ENCODE results near the gene GCGR. TPM values are rescaled to one million over a fixed set of nuclear protein-coding genes. Genes with fewer than 3 reads are reported as not detected.

Gene GCGR
- total and polyA plus RNA-seq, 2 donors (not counting 1 experiment from before 2014, with no cell fraction given): not detected

DNA sequence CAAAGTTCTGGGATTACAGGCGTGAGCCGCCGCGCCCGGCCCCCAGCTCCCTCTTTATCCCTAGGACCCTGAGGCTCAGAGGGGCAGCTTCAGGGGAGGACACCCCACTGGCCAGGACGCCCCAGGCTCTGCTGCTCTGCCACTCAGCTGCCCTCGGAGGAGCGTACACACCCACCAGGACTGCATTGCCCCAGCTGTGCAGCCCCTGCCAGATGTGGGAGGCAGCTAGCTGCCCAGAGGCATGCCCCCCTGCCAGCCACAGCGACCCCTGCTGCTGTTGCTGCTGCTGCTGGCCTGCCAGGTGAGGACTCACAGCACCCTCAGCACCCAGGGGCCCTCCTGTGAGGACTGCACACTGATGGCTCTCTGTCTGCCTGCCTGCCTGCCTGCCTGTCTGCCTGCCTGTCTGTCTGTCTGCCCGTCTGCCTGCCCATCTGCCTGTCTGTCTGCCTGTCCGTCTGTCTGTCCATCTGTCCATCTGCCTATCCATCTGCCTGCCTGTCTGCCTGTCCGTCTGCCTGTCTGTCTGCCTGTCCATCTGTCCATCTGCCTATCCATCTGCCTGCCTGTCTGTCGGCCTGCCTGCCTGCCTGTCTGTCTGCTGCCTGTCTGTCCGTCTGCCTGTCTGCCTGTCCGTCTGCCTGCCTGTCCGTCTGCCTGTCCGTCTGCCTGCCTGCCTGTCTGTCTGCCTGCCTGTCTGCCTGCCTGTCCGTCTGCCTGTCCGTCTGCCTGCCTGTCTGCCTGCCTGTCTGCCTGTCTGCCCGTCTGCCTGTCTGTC is 5.0 kb downstream of the GCGR start:
- no peak overlapping the region for H3K9ac ChIP-seq (ENCODE audit: insufficient read depth, low read length)
- no peaks in the 10 kb centered on the region for H4K20me1 ChIP-seq (ENCODE audit: control insufficient read depth, extremely low read depth, insufficient read depth, low read length)
- no peaks in the 10 kb centered on the region for H3K4me1 ChIP-seq (ENCODE audit: control insufficient read depth, extremely low read depth, insufficient read depth, low read length)
- H3K4me3 ChIP-seq (replicated peaks in 1 of 4; ENCODE audit: control extremely low read depth in 1 of 4, insufficient read depth in 1 of 4, low read depth in 3 of 4, low read length in 4 of 4): no peak overlapping the region
- TF ChIP-seq, protein P1, sequence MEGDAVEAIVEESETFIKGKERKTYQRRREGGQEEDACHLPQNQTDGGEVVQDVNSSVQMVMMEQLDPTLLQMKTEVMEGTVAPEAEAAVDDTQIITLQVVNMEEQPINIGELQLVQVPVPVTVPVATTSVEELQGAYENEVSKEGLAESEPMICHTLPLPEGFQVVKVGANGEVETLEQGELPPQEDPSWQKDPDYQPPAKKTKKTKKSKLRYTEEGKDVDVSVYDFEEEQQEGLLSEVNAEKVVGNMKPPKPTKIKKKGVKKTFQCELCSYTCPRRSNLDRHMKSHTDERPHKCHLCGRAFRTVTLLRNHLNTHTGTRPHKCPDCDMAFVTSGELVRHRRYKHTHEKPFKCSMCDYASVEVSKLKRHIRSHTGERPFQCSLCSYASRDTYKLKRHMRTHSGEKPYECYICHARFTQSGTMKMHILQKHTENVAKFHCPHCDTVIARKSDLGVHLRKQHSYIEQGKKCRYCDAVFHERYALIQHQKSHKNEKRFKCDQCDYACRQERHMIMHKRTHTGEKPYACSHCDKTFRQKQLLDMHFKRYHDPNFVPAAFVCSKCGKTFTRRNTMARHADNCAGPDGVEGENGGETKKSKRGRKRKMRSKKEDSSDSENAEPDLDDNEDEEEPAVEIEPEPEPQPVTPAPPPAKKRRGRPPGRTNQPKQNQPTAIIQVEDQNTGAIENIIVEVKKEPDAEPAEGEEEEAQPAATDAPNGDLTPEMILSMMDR (conservative IDR thresholded peaks at IDR 0.05 in 1 of 2, IDR thresholded peaks at IDR 0.05 in 1 of 2; ENCODE audit: low read depth in 1 of 2, low read length in 2 of 2): peak in 1 of 2 donors; percentile 3
- TF ChIP-seq EZH2 (IDR thresholded peaks at IDR 0.05; ENCODE audit: low read length, missing control alignments): no peak
- no peak overlapping the region for H3K4me2 ChIP-seq (ENCODE audit: extremely low read depth, insufficient read depth, low read length)
- DNase-seq (ENCODE audit: low read depth in 2 of 2): no peak
- peaks cover 34% of the 10 kb centered on the region for H3K27me3 ChIP-seq (ENCODE audit: control insufficient read depth, insufficient read depth, low read length)
- no peak overlapping the region for H2AFZ ChIP-seq (ENCODE audit: low read length)
- no peaks in the 10 kb centered on the region for H3K36me3 ChIP-seq (ENCODE audit: control insufficient read depth, insufficient read depth, low read length)
- no peak overlapping the region for H3K27ac ChIP-seq (ENCODE audit: insufficient read depth, low read length)
- H3K79me2 ChIP-seq (ENCODE audit: control insufficient read depth, insufficient read depth, low read length): no peaks in the 10 kb centered on the region
- H3K9me3 ChIP-seq (ENCODE audit: control insufficient read depth, insufficient read depth, low read depth, low read length): no peaks in the 10 kb centered on the region

DNA sequence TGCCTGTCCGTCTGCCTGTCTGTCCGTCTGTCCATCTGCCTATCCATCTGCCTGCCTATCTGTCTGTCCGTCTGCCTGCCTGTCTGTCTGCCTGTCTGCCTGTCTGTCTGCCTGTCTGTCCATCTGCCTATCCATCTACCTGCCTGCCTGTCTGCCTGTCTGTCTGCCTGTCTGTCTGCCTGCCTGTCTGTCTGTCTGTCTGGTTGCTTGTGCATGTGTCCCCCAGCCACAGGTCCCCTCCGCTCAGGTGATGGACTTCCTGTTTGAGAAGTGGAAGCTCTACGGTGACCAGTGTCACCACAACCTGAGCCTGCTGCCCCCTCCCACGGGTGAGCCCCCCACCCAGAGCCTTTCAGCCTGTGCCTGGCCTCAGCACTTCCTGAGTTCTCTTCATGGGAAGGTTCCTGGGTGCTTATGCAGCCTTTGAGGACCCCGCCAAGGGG is 5.6 kb downstream of the GCGR start:
- no peaks in the 10 kb centered on the region for H3K79me2 ChIP-seq (ENCODE audit: control insufficient read depth, insufficient read depth, low read length)
- H3K4me1 ChIP-seq (ENCODE audit: control insufficient read depth, extremely low read depth, insufficient read depth, low read length): no peaks in the 10 kb centered on the region
- no peaks in the 10 kb centered on the region for H3K9me3 ChIP-seq (ENCODE audit: control insufficient read depth, insufficient read depth, low read depth, low read length)
- DNase-seq (ENCODE audit: low read depth in 2 of 2): no peak
- H4K20me1 ChIP-seq (ENCODE audit: control insufficient read depth, extremely low read depth, insufficient read depth, low read length): no peaks in the 10 kb centered on the region
- peaks cover 34% of the 10 kb centered on the region for H3K27me3 ChIP-seq (ENCODE audit: control insufficient read depth, insufficient read depth, low read length)
- H2AFZ ChIP-seq (ENCODE audit: low read length): no peak overlapping the region
- H3K27ac ChIP-seq (ENCODE audit: insufficient read depth, low read length): no peak overlapping the region
- TF ChIP-seq, protein P1 (conservative IDR thresholded peaks at IDR 0.05 in 1 of 2, IDR thresholded peaks at IDR 0.05 in 1 of 2; ENCODE audit: low read depth in 1 of 2, low read length in 2 of 2): no peak
- TF ChIP-seq EZH2 (IDR thresholded peaks at IDR 0.05; ENCODE audit: low read length, missing control alignments): no peak
- no peaks in the 10 kb centered on the region for H3K36me3 ChIP-seq (ENCODE audit: control insufficient read depth, insufficient read depth, low read length)
- H3K4me3 ChIP-seq (replicated peaks in 1 of 4; ENCODE audit: control extremely low read depth in 1 of 4, insufficient read depth in 1 of 4, low read depth in 3 of 4, low read length in 4 of 4): no peak overlapping the region
- H3K9ac ChIP-seq (ENCODE audit: insufficient read depth, low read length): no peak overlapping the region
- no peak overlapping the region for H3K4me2 ChIP-seq (ENCODE audit: extremely low read depth, insufficient read depth, low read length)

DNA sequence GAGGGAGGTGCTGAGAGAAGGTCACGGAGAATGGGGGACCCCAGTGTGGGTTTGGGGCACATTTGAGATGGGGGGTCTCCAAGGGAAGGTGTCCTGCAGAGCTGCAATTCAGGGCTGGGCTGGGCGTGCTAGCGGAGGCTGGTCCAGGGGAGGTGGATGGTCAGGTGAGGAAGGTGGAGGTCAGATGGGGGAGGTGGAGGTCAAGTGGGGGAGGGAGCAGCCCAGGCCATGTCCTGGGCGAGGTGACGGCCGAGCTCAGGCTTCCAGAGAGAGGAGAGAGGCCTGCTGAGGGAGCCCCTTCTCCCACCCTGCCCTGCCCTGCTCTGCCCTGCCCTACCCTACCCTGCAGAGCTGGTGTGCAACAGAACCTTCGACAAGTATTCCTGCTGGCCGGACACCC is 6.5 kb downstream of the GCGR start:
- H3K27ac ChIP-seq (ENCODE audit: insufficient read depth, low read length): no peak overlapping the region
- no peaks in the 10 kb centered on the region for H3K79me2 ChIP-seq (ENCODE audit: control insufficient read depth, insufficient read depth, low read length)
- H3K9ac ChIP-seq (ENCODE audit: insufficient read depth, low read length): no peak overlapping the region
- H2AFZ ChIP-seq (ENCODE audit: low read length): no peak overlapping the region
- TF ChIP-seq EZH2 (IDR thresholded peaks at IDR 0.05; ENCODE audit: low read length, missing control alignments): no peak
- TF ChIP-seq, protein P1 (conservative IDR thresholded peaks at IDR 0.05 in 1 of 2, IDR thresholded peaks at IDR 0.05 in 1 of 2; ENCODE audit: low read depth in 1 of 2, low read length in 2 of 2): no peak
- no peaks in the 10 kb centered on the region for H3K9me3 ChIP-seq (ENCODE audit: control insufficient read depth, insufficient read depth, low read depth, low read length)
- H3K4me3 ChIP-seq (replicated peaks in 1 of 4; ENCODE audit: control extremely low read depth in 1 of 4, insufficient read depth in 1 of 4, low read depth in 3 of 4, low read length in 4 of 4): no peak overlapping the region
- H3K4me2 ChIP-seq (ENCODE audit: extremely low read depth, insufficient read depth, low read length): no peak overlapping the region
- no peaks in the 10 kb centered on the region for H3K4me1 ChIP-seq (ENCODE audit: control insufficient read depth, extremely low read depth, insufficient read depth, low read length)
- no peaks in the 10 kb centered on the region for H3K36me3 ChIP-seq (ENCODE audit: control insufficient read depth, insufficient read depth, low read length)
- no peaks in the 10 kb centered on the region for H4K20me1 ChIP-seq (ENCODE audit: control insufficient read depth, extremely low read depth, insufficient read depth, low read length)
- H3K27me3 ChIP-seq (ENCODE audit: control insufficient read depth, insufficient read depth, low read length): peaks cover 28% of the 10 kb centered on the region
- DNase-seq (ENCODE audit: low read depth in 2 of 2): no peak
